ENCODE data around the gene MOB3B. TPM values are rescaled to one million over a fixed set of nuclear protein-coding genes. Genes with fewer than 3 reads are reported as not detected.

Gene MOB3B
- total RNA-seq, 2 donors from 2014 or later = 4.3 to 6.0 TPM

- Histone ChIP-seq H3K36me3 (replicated peaks in 1 of 2; ENCODE audit: insufficient read depth in 1 of 2, low read depth in 2 of 2) (no peaks in the 10 kb centered on the region), H3K4me1 (peaks cover 4% of the 10 kb centered on the region), H3K4me3 (no peak overlapping the region), H3K27me3 (no peaks in the 10 kb centered on the region), H3K27ac (no peak overlapping the region), H3K9me3 (no peaks in the 10 kb centered on the region)
- DNase-seq (no peak), ATAC-seq (no peak)
- intact Hi-C loops (cut with DNase I) = no loop called here
- 89 to 92% methylated on average over 3 of the region's 3 CpGs for WGBS, 2 donors
- TF ChIP-seq POLR2A (IDR thresholded peaks at IDR 0.05) (no peak), CTCF (IDR thresholded peaks at IDR 0.05) (no peak)
Measured at GRCh38 chr9:27398982-27399653, 130.5 kb downstream of the MOB3B start.

GRCh38 chr9:27396495-27396894, 133.1 kb downstream of the MOB3B start:
- Histone ChIP-seq H3K27ac (no peak overlapping the region), H3K27me3 (no peaks in the 10 kb centered on the region), H3K36me3 (replicated peaks in 1 of 2; ENCODE audit: insufficient read depth in 1 of 2, low read depth in 2 of 2) (no peaks in the 10 kb centered on the region), H3K4me1 (peaks cover 12% of the 10 kb centered on the region), H3K4me3 (no peak overlapping the region), H3K9me3 (no peaks in the 10 kb centered on the region)
- TF ChIP-seq POLR2A (IDR thresholded peaks at IDR 0.05) = no peak
- TF ChIP-seq CTCF (IDR thresholded peaks at IDR 0.05) = no peak
- WGBS, 2 donors = 91 to 97% methylated on average over 2 of the region's 2 CpGs
- DNase-seq (no peak), ATAC-seq (no peak)
- intact Hi-C loops (cut with DNase I) = no loop called here

- H3K4me3 ChIP-seq = no peak overlapping the region
- peaks cover 12% of the 10 kb centered on the region for H3K4me1 ChIP-seq
- TF ChIP-seq POLR2A (IDR thresholded peaks at IDR 0.05) (no peak), CTCF (IDR thresholded peaks at IDR 0.05) (no peak)
- 80 to 83% methylated on average over 4 of the region's 4 CpGs for WGBS, 2 donors
- H3K27ac ChIP-seq = no peak overlapping the region
- H3K9me3 ChIP-seq = no peaks in the 10 kb centered on the region
- intact Hi-C loops (cut with DNase I) = no loop called here
- ATAC-seq (no peak), DNase-seq (no peak)
- no peaks in the 10 kb centered on the region for H3K27me3 ChIP-seq
- no peaks in the 10 kb centered on the region for H3K36me3 ChIP-seq (replicated peaks in 1 of 2; ENCODE audit: insufficient read depth in 1 of 2, low read depth in 2 of 2)
Measured at GRCh38 chr9:27395484-27395921, 134.1 kb downstream of the MOB3B start.

GRCh38 chr9:27394826-27395201, 134.8 kb downstream of the MOB3B start:
- ATAC-seq (no peak), DNase-seq (no peak)
- WGBS, 2 donors = 90 to 97% methylated on average over 3 of the region's 3 CpGs
- intact Hi-C loops (cut with DNase I) = no loop called here
- Histone ChIP-seq H3K36me3 (replicated peaks in 1 of 2; ENCODE audit: insufficient read depth in 1 of 2, low read depth in 2 of 2) (no peaks in the 10 kb centered on the region), H3K27me3 (no peaks in the 10 kb centered on the region), H3K9me3 (no peaks in the 10 kb centered on the region), H3K27ac (no peak overlapping the region), H3K4me1 (peaks cover 12% of the 10 kb centered on the region), H3K4me3 (no peak overlapping the region)
- TF ChIP-seq CTCF (IDR thresholded peaks at IDR 0.05) (no peak), POLR2A (IDR thresholded peaks at IDR 0.05) (no peak)
